Measurements from ENCODE around the gene YIF1A. TPM values are rescaled to one million over a fixed set of nuclear protein-coding genes. Genes with fewer than 3 reads are reported as not detected.

Gene YIF1A
- total and polyA plus RNA-seq, 2 of the 4 experiments (the other 2 are of a cell fraction) = 128 to 207 TPM

DNA sequence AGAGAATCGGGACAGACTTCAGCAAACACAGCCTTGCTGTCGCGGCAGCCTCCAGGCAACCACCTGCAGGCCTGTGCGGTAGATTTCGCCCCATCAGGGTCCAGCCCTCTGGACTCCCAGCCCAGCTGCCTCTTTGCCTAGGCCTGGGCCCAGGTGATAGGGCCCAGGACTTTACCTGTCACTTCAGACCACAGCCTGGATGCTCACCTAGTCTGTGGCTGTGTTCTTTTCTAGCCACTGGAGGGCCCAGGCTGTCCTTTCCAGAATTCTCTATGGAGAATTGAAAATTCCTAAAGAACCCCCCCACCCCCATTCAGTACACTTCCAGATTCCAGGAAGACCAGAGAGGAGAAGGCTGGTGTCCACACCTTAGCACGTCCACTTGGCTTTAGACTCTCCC is 51.1 kb downstream of the YIF1A start:
- 98% methylated on average over 5 of the region's 6 CpGs; no CpG with 5 or more reads in 1 of the 2 experiments for WGBS, 2 experiments (ENCODE audit: extremely low coverage in 2 of 2, insufficient read length in 1 of 2)
- Histone ChIP-seq H2AK5ac (ENCODE audit: low read depth, low read length) (no peak overlapping the region), H2BK20ac (ENCODE audit: low read depth, low read length) (no peak overlapping the region), H2BK120ac (ENCODE audit: low read depth, low read length) (no peak overlapping the region), H3K27ac (ENCODE audit: insufficient read depth, low read length) (no peak overlapping the region), H2BK15ac (ENCODE audit: low read depth, low read length) (no peak overlapping the region), H3K56ac (ENCODE audit: extremely low read depth, insufficient read depth, low read length) (no peak overlapping the region), H3K4me2 (ENCODE audit: low read depth, low read length) (no peak overlapping the region), H3K79me1 (ENCODE audit: low read depth in 1 of 2, low read length in 2 of 2) (no peaks in the 10 kb centered on the region), H4K8ac (ENCODE audit: low read depth in 2 of 2, low read length in 2 of 2) (no peak overlapping the region), H3K23ac (ENCODE audit: low read depth, low read length) (no peak overlapping the region), H2AFZ (replicated peaks; ENCODE audit: low read length, poor library complexity) (no peak overlapping the region), H3K4me3 (ENCODE audit: insufficient read depth, low read depth, low read length) (no peak overlapping the region), H3K36me3 (ENCODE audit: control insufficient read depth, insufficient read depth, low read length) (peaks cover 68% of the 10 kb centered on the region), H3K4me1 (ENCODE audit: control insufficient read depth, insufficient read depth, low read length) (no peaks in the 10 kb centered on the region), H3K27me3 (ENCODE audit: control insufficient read depth, insufficient read depth, low read length) (no peaks in the 10 kb centered on the region), H3K9ac (ENCODE audit: low read depth, low read length) (no peak overlapping the region), H4K91ac (ENCODE audit: insufficient read depth, low read depth, low read length) (no peak overlapping the region), H4K5ac (ENCODE audit: low read depth, low read length) (no peak overlapping the region), H3K9me3 (ENCODE audit: control insufficient read depth, insufficient read depth, low read length) (no peaks in the 10 kb centered on the region), H3K9me1 (ENCODE audit: insufficient read depth, low read length) (no peaks in the 10 kb centered on the region), H4K20me1 (ENCODE audit: insufficient read depth, low read length) (no peaks in the 10 kb centered on the region), H2AK9ac (replicated peaks; ENCODE audit: low read depth, low read length, poor library complexity) (no peak overlapping the region), H3K4ac (ENCODE audit: low read depth, low read length) (no peak overlapping the region), H2BK5ac (ENCODE audit: low read depth, low read length, poor library complexity, severe bottlenecking) (no peak overlapping the region), H3K14ac (replicated peaks; ENCODE audit: low read depth, low read length) (no peak overlapping the region), H3K18ac (ENCODE audit: low read depth, low read length) (no peak overlapping the region)
- no peak for TF ChIP-seq RFX5 (IDR thresholded peaks at IDR 0.05; ENCODE audit: low read depth, low read length)
- TF ChIP-seq CEBPB (IDR thresholded peaks at IDR 0.05; ENCODE audit: low read depth, low read length) = no peak
- no peak for TF ChIP-seq CHD1 (IDR thresholded peaks at IDR 0.05; ENCODE audit: low read depth, low read length)
- TF ChIP-seq, protein P1, sequence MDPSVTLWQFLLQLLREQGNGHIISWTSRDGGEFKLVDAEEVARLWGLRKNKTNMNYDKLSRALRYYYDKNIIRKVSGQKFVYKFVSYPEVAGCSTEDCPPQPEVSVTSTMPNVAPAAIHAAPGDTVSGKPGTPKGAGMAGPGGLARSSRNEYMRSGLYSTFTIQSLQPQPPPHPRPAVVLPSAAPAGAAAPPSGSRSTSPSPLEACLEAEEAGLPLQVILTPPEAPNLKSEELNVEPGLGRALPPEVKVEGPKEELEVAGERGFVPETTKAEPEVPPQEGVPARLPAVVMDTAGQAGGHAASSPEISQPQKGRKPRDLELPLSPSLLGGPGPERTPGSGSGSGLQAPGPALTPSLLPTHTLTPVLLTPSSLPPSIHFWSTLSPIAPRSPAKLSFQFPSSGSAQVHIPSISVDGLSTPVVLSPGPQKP (IDR thresholded peaks at IDR 0.05; ENCODE audit: borderline replicate concordance, low read depth, low read length) = no peak
- TF ChIP-seq, protein P2, sequence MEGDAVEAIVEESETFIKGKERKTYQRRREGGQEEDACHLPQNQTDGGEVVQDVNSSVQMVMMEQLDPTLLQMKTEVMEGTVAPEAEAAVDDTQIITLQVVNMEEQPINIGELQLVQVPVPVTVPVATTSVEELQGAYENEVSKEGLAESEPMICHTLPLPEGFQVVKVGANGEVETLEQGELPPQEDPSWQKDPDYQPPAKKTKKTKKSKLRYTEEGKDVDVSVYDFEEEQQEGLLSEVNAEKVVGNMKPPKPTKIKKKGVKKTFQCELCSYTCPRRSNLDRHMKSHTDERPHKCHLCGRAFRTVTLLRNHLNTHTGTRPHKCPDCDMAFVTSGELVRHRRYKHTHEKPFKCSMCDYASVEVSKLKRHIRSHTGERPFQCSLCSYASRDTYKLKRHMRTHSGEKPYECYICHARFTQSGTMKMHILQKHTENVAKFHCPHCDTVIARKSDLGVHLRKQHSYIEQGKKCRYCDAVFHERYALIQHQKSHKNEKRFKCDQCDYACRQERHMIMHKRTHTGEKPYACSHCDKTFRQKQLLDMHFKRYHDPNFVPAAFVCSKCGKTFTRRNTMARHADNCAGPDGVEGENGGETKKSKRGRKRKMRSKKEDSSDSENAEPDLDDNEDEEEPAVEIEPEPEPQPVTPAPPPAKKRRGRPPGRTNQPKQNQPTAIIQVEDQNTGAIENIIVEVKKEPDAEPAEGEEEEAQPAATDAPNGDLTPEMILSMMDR (conservative IDR thresholded peaks at IDR 0.05; ENCODE audit: low read depth, low read length) = no peak
- no peak for TF ChIP-seq POLR2A (IDR thresholded peaks at IDR 0.05; ENCODE audit: low read depth, low read length)
- TF ChIP-seq NFE2L2 (IDR thresholded peaks at IDR 0.05; ENCODE audit: low read depth, low read length) = no peak
- no peak for TF ChIP-seq MXI1 (IDR thresholded peaks at IDR 0.05; ENCODE audit: borderline replicate concordance, low read depth, low read length)
- TF ChIP-seq SMC3 (IDR thresholded peaks at IDR 0.05; ENCODE audit: low read depth, low read length) = no peak
- no peak for TF ChIP-seq BHLHE40 (IDR thresholded peaks at IDR 0.05; ENCODE audit: low read depth, low read length)
- TF ChIP-seq, protein P3, sequence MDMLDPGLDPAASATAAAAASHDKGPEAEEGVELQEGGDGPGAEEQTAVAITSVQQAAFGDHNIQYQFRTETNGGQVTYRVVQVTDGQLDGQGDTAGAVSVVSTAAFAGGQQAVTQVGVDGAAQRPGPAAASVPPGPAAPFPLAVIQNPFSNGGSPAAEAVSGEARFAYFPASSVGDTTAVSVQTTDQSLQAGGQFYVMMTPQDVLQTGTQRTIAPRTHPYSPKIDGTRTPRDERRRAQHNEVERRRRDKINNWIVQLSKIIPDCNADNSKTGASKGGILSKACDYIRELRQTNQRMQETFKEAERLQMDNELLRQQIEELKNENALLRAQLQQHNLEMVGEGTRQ (IDR thresholded peaks at IDR 0.05; ENCODE audit: low read depth, low read length) = no peak
- TF ChIP-seq FOS (IDR thresholded peaks at IDR 0.05; ENCODE audit: low read depth, low read length) = no peak
- no peak for TF ChIP-seq RCOR1 (IDR thresholded peaks at IDR 0.05; ENCODE audit: insufficient replicate concordance, low read length)
- TF ChIP-seq MAZ (IDR thresholded peaks at IDR 0.05; ENCODE audit: borderline replicate concordance, low read depth, low read length) = no peak
- POLR2A ChIA-PET (ENCODE audit: unreplicated experiment) = no interaction called here
- DNase-seq (no peak), ATAC-seq (ENCODE audit: low read depth) (no peak)
- intact Hi-C loops (cut with micrococcal nuclease) = no loop called here
- CTCF ChIA-PET = no interaction called here
- in situ Hi-C loops (cut with MboI; ENCODE audit: low sequenced_read_pairs) = no loop called here
- dilution Hi-C loops (cut with HindIII; ENCODE audit: low sequenced_read_pairs, unreplicated experiment) = no loop called here
- BruUV-seq (replicated peaks) = no TSS peak
